H1 (cell line): ENCODE data around the gene RAB5B. TPM values are rescaled to one million over a fixed set of nuclear protein-coding genes. Genes with fewer than 3 reads are reported as not detected.

Source experiments
- CHD7 ChIP-seq: fragments of 300-600 bp; sonication (generic); IDR thresholded peaks from 2 replicates; pipeline ENCODE4 v1.7.1; 2012; ENCODE audit warnings: low read length, moderate library complexity, mild to moderate bottlenecking, inconsistent platforms; ENCODE audit not compliant: insufficient replicate concordance
- CREB1 ChIP-seq: IDR thresholded peaks from 2 replicates; pipeline ENCODE4 v1.6.1; 2012; ENCODE audit warnings: inconsistent platforms
- EZH2 ChIP-seq: fragments of 200-600 bp; sonication (generic); IDR thresholded peaks from 2 replicates; pipeline ENCODE4 v1.7.1; 2012; ENCODE audit warnings: low read depth, mild to moderate bottlenecking, moderate library complexity, low read length, inconsistent platforms; ENCODE audit not compliant: severe bottlenecking
- GTF2F1 ChIP-seq: IDR thresholded peaks from 2 replicates; pipeline ENCODE4 v1.6.1; 2012; ENCODE audit warnings: low read depth, low read length, improper control_type of control experiment, borderline replicate concordance
- HDAC6 ChIP-seq: IDR thresholded peaks from one replicate; pipeline ENCODE4 v1.7.1; 2012; ENCODE audit warnings: low read depth, mild to moderate bottlenecking, inconsistent platforms, low read length, moderate library complexity
- KDM4A ChIP-seq: IDR thresholded peaks from one replicate; pipeline ENCODE4 v1.7.1; 2012; ENCODE audit warnings: low read depth, mild to moderate bottlenecking, moderate library complexity, low read length, inconsistent platforms; ENCODE audit not compliant: severe bottlenecking
- NRF1 ChIP-seq: IDR thresholded peaks from 2 replicates; pipeline ENCODE4 v1.6.1; 2011; ENCODE audit warnings: mild to moderate bottlenecking, low read depth, low read length, improper control_type of control experiment
- POLR2A ChIP-seq, 2 experiments: IDR thresholded peaks; 1 replicate in 1 of 2; 2 replicates in 1 of 2; pipeline ENCODE4 v1.6.1; 2011; ENCODE audit warnings: low read depth in 2 of 2, low read length in 2 of 2, mild to moderate bottlenecking in 2 of 2; ENCODE audit errors: control extremely low read depth in 1 of 2
- RXRA ChIP-seq: IDR thresholded peaks from 2 replicates; pipeline ENCODE4 v1.6.1; 2011; ENCODE audit warnings: low read depth, mild to moderate bottlenecking, low read length, moderate library complexity; ENCODE audit not compliant: insufficient read depth
- SIN3A ChIP-seq, 2 experiments: IDR thresholded peaks in 1 of 2; conservative IDR thresholded peaks in 1 of 2; 2 replicates each; pipeline ENCODE4 v1.6.1; 2011 to 2012; ENCODE audit warnings: low read length in 2 of 2, improper control_type of control experiment in 1 of 2, low read depth in 1 of 2, mild to moderate bottlenecking in 1 of 2
- SIX5 ChIP-seq: IDR thresholded peaks from 2 replicates; pipeline ENCODE4 v1.6.1; 2011; ENCODE audit warnings: mild to moderate bottlenecking, low read depth, low read length
- polyA plus RNA-seq, 7 experiments: library from polyadenylated mRNA; depleted of rRNA in 3 of 7; stranded (reverse) in 5 of 7; unstranded in 2 of 7; fragments of >200 nt in 5 of 7; fragments of 200-250 nt in 2 of 7; gene quantifications; 1 replicate in 5 of 7; 2 replicates in 1 of 7; 4 replicates in 1 of 7; pipeline versions ENCODE4 v1.2.1 to v1.2.3, GENCODE V29; 2011 to 2013; ENCODE audit warnings: missing spikeins in 2 of 7, mixed read lengths in 2 of 7
- total RNA-seq: library from RNA; stranded (reverse); fragmentation: NEBNext Ultra II Directional; extraction: Animal tissue kit (Norgen Biotek cat#: 25700); gene quantifications from 2 replicates; pipeline ENCODE4 v1.2.1, GENCODE V29; 2021

Gene RAB5B
- total and polyA plus RNA-seq, 2 of the 8 experiments (the other 6 are each of a cell fraction or from before 2014, with no cell fraction given): 56.7 to 62.4 TPM

GRCh38 chr12:55997535-55997859 is 23.6 kb downstream of the RAB5B start (continued):
- TF ChIP-seq CHD7: no peak
- no peak for TF ChIP-seq RXRA
- TF ChIP-seq KDM4A: peak; percentile 26
- TF ChIP-seq SIN3A (conservative IDR thresholded peaks at IDR 0.05 in 1 of 2, IDR thresholded peaks at IDR 0.05 in 1 of 2; ENCODE audit: low read depth in 1 of 2, low read length in 2 of 2): 0 out of 4 replicates have a peak, but pooled peaks of 1 of the 2 experiments have one; percentile 36
- TF ChIP-seq NRF1: no peak
- TF ChIP-seq EZH2: no peak
- TF ChIP-seq CREB1: no peak
- no peak for TF ChIP-seq GTF2F1
- TF ChIP-seq SIX5: no peak
- peak in 1 of 2 experiments; percentile 67; a peak in 1 of 3 replicates for TF ChIP-seq POLR2A (IDR thresholded peaks at IDR 0.05; ENCODE audit: control extremely low read depth in 1 of 2, low read depth in 2 of 2, low read length in 2 of 2)
- no peak for TF ChIP-seq HDAC6
